NCI-H1694 treated with DMSO at 0.1 percent for 48 hours (cell line): Measurements from ENCODE around the gene PLP2.
"Not testable (repeated sequence)": the region's sequence is repeated elsewhere in the genome, so short reads cannot be mapped to it uniquely, and the experiment has no call there.

Source experiments
- DNase-seq: peaks from one replicate; lab custom pipeline; 2025; lab: John Stamatoyannopoulos, UW

PLP2 gene

DNA sequence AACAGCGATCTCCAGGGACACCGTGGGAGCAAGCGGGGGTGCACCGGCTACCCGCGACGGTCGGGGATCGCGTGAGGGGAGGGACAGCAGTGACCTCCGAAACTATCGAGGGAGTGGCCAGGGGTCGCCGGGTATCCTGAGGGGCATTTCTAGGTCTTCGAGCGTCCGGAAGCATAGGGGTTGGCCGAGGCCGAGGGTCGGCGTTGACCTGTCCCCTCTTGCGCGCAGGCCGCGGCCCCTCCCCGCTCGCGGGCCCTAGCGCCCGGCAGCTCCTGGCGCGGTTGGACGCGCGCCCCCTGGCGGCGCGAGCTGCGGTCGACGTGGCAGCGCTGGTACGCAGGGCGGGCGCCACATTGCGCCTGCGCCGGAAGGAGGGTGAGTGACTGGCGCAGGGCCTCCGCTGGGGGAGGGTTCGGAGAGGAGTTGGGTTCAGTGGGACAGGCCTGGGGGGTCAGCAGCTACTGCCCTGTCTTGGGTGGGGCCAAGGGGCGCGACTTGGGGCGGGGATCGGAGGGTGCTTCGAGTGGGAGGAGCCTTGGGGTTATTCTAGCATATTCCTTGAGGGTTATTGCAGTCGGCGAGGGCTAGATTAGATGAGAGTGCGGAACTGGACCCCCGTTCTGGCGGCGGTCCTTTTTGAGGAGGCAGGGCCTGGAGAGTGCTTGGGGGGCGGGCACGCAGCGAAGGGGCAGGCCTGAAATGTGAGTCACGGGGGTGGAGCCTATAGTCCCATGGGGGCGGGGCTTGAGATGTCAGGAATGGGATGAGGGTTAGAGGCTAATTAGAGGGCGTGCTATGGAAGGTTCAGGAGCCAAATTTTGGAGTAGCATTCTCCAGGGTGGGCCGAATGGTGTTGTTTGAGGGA, 7.9 kb upstream of the PLP2 start:
- DNase-seq, result peak; percentile 66

DNA sequence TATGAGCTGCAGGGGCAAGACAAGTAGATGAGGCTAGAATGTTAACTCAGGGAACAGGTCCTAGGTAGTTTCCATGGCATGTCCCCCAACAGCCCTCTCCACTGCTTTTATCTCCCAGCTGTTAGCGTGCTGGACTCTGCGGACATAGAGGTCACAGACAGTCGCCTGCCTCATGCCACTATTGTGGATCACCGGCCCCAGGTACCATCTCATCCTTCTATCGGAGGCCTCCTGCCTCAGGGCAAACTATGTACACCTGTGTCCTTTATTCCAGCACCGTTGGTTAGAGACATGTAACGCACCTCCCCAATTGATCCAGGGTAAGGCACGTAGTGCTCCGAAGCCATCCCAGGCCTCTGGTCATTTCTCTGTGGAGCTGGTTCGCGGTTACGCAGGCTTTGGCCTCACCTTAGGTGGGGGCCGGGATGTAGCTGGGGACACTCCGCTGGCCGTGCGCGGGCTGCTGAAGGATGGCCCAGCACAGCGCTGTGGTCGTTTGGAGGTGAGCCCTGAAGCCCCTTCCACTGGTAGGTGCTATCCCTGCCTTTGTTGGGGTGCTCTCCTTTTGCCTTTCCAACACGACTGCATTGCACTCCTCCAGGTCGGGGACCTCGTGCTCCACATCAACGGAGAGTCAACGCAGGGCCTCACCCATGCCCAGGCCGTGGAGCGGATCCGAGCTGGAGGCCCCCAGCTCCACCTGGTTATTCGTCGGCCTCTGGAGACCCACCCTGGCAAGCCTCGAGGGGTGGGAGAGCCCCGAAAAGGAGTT, 6.9 kb upstream of the PLP2 start:
- no peak for DNase-seq

DNA sequence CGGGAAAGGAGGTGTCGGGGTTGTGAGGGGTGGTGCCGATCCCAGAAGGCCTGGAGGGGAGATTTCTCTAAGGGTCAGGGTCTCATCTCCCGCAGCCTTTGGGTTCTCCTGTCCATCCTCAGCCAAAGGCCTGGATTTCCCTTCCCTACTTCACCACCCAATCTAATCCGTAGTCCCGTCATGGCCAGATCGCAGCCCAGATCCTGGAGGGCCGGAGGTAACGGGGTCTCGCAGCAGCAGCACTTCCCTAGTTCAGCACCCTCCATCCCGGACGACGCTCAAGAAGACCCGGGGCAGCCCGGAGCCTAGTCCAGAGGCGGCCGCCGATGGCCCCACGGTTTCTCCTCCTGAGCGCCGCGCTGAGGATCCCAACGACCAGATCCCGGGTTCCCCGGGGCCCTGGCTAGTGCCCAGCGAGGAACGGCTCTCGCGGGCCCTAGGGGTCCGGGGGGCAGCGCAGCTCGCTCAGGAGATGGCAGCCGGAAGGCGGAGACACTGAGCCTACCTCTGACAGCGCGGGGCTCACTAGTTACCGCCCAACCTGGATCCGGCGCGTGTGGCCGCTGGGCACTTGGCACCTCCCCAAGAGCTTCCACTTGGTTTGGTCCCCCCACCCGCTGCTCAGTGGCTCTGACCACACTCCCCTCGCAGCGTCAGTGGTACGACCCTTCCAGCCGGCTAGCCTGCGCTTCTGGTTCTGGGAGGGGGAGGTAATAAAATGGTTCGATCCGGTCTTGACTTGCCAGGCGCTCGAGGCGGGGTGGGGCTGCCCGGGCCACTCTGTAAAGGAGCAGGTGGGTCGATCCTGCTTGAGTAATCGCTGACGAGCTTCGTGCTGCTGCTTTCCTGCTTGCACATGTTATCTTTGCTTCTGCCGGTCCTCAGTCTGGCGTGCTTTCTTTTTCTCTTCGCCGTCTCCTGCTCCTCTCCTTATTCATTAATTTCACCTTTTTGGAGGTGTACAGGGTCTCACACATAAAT, 5.5 kb upstream of the PLP2 start:
- no peak for DNase-seq

DNA sequence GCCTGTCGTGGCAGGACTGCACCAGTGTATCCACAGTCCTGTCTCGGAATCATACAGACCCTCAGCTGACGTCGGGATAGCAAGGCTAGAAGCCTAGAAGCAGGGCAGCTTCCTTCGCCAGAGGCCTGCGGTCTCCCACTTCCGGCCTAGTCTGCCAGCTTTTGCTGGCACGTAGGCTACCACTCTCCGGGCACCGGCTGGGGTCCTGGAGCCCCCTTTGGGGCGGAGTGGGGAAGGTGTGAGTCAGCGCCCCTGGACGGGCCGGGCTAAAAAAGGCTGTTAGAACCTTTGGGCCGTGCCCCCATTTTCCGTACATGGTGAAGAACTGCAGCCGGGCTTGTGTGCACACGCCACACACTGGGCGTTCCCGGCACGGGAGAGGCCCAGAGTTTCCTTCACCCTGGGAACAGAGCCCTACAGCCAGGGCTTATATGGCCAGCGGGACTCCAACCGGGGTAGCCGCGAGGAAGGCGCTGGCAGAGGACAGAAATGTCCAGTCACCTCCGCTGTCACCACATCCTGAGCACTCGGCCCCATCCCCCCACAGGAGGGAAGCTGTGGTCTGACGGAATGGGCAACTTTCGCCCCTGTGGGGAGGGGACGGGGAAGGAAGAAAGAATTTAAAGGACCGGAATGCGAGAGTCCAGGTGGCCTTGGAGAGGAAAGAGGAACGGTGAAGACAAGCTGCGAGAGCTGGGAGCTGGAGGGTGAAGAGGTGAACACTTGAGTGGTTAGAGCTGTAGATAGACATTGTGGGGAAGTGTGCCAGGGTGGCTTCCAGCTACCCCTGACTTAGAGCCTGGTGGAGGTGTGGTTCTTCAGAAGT, 4.6 kb upstream of the PLP2 start:
- DNase-seq, result no peak

DNA sequence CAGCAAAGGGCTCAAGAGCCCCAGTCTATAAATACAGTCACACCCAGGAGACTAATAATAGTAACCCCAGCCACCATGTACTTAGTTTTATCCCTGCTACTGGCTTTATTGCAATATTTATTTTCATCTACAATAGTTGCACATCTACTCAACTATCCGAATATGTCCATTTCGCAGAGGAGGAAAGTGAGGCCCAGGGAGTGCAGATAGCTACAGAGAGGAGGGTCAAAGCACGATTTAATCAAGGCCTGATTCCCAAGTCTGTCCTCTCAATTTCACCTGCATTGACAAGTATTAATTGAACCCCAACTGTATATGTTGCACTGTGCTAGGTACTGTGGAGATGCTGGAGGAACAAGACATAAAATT, 4.0 kb upstream of the PLP2 start:
- DNase-seq, result no peak

DNA sequence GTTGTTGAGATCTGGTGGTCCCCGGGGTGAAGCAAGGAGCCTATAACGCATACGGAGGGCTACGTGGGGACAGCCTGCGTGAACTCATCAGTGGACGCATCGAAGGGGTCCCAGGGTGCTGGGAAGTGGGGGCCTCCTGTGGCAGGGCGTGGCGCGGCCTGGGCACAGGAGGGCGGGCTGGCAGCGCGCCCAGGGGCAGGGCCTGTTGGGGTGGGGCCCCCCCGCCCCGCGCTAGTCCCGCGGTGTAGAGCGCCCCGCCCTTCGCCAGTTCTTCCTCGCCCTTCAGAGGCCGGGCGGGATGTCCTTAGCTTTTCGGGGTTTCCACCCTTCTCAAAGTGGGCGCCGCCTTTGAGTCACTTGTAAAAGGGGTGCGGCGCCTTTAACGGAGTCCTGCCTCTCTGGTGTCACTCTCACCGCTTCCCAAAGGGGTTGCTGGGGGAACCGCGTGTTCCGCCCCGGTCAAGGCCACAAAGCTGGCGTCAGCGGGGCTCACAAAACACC, 632 bp downstream of the PLP2 start:
- peak; percentile 23 for DNase-seq

DNA sequence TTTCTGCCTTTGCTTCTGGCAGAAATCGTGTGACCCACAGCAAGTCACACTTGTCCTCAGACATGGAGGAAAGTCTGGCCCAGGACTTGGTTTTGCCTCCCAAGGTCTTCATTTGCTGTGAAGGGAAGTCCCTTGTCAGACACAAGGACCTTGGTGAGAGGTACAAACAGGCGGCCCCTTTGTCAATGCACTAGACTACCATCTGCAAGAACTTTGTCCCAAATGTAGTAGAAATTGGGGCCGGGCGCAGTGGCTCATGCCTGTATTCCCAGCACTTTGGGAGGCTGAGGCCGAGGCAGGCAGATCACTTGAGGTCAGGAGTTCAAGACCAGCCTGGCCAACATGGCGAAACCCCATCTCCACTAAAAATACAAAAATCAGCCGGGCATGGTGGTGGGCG, 1.8 kb downstream of the PLP2 start:
- DNase-seq, result not testable (repeated sequence)

DNA sequence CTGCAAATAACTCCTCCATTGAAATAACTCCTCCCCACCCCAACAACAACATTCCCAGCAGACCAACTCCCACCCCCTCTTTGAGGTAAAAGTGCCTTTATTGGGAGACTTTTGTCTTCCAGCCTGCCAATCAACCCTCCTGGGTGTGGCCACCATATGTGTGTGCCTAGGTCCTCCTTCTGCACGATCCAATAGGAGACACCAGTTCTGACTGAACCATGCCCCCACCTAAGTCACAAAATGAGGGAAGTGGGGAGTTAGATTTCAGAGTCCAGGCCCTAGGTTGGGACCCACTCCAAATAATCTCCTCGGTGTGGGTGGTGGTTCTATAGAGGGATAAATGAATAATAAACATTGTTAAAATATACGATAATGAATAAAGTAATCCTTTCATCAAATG, 3.0 kb downstream of the PLP2 start:
- no peak for DNase-seq

DNA sequence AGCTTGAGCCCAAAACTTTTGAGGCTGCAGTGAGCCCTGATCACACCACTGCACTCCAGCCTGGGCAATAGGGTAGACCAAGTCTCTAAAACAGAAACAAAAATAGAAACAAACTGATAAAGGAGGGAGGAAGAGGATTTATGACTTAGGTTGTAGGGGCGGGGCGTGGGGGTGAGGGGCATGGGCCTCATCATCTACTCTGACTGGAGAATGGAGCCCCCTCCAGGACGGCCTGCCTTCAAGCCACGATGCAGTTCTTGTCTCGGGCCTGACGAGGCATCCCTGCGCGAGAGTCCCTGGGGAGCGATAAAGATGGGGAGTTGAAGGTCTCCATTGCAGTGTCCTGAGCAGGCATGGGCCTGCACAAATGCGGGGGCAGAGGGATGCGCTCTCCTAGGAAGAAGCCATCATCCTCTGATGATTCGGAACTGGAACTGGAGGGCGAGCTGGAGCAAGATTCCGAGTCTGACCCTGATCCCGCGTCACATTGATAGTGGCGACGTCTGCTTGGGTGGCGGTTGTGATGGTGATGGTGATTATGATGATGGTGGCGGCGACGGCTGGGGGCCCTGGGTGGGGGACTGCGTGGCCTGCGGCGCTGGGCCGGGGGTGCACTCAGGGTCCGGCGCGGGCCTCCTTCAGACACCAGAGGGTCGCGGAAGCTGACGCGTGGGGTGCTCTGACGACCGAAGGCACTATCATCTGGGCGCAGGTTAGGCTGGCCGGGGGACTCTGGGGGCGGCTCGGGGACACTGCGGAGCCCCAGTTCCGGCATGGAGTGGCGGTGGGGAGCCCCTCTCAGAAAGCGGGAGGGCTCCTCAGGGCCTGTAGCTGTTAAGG, 4.0 kb downstream of the PLP2 start:
- DNase-seq, result no peak

DNA sequence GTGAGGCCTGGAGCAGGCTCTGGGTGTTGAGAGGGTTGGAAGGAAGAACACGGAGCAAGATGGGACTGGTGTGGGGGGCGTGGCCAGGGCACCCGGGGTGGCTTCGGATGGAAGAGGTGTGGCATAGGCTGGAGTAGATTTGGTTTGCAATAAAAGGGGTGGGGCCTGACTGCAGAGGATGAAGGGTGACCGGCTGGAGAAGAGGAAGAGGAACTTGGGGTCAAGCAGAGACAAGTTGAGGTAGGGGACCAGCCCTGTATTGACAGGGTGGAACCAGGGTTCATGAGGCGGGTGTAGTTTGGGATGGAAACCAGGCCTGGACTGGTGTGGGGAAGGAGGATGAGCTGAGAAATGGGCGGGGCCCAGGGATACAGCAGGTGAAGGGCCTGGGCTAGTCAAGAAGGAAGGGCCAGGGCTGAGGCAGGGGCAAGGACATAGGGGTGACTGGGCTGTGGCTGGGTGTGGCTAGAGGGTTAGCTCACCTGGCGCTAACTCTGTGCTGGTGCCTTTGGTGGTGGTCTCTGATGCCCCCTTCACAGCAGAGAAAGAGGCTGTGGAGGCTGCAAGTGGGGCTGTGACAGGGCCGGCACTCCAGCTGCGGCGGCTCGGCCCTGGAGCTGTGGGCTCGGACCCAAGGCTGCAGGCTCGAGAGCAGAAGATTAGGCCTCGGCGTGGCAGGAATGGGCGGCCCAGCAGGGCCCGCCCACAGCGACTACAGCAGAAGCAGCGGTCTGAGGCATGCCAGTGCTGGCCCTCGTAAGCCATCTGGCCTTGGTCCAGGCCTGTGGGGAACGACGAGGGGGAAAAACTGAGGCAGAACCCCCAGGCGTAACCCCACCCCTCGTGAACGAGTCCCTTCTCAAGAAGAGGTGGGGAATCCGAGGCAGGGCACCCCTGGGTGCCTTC, 5.0 kb downstream of the PLP2 start:
- no peak for DNase-seq

DNA sequence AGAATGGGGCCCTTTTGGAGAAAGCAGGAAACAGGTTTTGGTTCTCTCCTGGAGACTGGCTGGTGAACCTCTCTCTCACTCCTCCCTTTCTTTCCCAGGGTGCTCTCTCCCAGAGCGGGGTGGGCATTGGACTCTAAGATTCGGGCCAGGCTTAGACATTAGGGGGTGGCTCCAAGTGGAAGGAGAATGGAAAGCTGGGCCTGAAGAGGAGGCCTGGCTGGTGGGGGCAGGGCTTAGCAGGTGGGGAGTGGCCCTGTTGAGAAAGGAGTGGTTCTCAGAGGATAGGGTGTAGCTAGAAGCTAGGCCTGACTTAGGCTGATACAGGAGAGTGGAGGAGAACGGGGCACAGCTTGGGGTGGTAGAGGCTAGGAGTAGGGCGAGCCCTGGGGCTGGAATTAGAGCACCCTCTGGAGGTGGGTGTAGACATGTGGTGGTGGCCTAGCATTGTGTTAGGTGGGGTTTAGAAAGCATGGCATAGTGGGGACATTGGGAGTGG, 5.7 kb downstream of the PLP2 start:
- no peak for DNase-seq

DNA sequence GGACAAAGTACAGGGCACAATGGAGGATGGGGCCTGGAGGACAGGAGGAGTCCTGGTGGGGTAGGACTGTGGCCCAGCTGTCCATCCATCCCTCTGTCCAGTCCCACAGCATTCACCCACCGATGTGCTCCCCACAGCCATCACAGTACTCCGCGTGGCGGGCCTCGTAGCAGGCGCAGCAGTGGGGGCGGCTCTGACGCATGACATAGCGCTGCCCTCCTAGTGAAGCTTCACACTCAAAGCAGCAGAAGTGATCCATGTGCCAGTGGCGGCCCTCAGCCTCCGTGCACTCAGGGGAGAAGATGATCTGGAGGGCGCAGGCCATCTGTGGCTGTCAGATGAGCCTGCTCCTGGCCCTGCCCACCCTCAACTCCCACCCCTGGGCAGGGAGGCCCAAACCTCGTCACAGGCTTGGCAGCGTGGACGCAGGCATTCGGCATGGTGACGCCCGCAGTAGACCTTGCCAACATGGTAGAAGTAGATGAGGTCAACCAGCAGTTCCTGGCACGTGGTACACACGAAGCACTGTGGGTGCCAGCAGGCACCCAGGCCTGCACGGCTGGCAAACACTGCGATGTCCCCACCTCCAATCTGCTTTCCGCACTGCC, 6.3 kb downstream of the PLP2 start:
- DNase-seq, result no peak

DNA sequence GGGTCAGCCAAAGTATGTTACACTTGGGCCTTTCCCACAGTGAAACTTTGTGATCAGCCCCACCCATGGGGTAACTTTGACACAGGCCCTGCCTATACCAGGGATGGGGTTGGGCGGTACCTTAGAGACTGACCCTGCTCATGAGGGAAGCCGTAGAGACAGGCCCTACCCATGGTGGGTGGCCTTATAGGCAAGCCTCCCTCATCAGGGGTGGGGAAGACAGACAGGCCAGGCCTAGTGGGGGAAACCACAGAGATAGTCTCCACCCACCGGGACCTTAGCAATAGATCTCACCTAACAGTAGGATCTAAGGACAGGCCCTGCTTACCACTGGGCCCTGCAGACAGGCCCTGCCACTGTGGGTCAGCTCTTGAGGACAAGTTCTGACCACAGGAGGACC, 6.8 kb downstream of the PLP2 start:
- DNase-seq, result no peak

DNA sequence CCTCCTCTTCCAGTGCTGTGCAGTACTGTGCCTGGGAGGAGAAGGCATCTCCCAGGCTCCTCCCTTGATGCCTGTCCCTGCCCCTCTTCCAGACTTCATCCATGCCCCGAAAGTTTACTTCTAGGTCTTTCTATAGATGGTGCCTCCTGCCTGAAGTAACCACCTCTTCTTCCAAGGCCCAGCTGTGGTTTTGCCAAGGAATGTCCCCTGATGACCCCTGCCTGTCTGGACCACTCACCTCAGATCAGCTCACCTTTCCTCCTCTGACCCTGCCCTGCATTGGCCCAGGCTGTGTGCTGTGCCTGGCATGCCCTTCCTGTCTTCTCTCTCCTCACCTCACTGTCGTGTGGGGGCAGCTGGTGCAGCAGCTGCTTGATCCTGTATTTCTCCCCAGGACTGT, 7.7 kb downstream of the PLP2 start:
- no peak for DNase-seq

DNA sequence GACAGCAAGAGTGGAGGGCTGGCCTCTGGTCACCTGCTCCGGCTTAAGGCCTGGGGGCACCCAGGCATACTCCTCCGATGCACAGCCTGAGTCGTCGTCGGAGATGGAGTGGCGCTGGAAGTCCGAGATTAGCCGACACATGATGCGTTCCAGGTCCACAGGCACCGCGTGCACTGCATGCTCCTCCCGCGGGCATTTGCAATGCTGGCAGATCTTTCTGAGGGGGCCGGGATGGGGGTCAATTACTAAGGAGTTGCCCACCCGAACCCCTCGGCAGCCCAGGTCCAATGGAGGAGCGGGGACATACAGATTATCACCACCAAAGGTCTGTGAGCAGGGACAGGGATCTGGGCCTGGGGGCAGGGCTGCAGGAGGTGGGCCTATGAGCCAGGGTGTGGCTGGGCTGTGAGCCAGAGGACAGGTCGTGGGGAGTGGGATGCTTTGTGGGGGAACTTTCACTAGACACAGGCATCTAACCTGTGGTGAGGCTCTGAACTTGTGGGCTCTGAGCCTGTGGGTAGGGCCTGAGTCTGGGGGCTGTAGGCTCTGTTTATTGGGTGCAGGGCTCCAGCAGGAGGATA, 12.1 kb downstream of the PLP2 start:
- DNase-seq, result no peak

DNA sequence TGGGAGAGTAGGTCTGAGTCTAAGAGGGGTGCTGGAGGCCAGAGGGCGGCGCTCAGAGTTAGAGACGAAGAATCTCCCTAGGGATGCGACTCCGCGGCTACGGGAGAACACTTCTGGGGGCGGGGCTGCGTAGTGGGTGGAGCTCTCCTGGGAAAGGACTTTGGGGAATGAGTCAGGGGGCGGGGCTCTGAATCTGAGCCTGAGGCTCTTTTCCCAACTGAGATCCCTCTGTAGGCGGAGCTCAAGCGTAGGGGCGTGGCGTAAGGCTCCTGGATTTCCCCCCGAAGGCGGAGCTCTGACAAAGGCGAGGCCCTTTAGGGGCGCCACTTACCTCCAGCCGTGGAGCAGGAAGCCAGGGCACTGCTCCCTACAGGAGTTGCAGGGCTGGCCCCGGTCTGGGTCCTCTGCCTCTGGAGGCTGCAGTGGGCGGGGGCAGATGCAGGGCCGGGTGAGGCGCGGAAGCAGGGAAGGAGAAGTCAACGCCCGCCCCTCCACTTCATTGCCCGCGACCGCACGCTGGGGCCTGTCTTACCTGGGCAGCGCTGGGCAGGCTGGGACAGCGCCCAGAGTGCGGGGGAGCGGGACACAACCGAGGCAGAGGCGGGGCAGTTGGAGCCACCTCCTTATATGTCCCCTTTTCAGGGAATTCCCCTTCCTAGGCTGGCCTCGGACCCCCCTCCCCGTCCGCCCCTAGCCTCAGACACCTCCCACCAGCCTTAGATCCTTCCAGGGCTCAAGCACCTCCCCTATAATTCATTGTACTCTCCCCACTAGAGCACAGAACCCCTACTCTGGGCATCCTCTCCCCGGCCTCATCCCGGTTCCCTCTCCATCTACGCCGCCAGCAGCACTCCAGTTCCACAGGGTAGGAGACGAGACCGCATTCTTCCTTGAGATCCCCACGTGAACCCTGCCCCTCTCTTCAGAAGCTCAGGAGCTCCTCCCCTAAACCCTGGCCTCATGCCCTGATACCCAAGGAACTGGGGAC, 12.9 kb downstream of the PLP2 start:
- no peak for DNase-seq
